ENCODE measurements around the gene LRRC51.

Gene LRRC51

GRCh38 chr11:72080326-72081183 lies at the start of gene LRRC51, which contains the start of gene NUMA1:
Gene LRRC51, plus strand, starts transcription at chr11:72080850. Its CDS starts 8,234 bp downstream, at chr11:72089084.
Gene NUMA1, minus strand, starts transcription at chr11:72080542. Its CDS starts 44,599 bp downstream, at chr11:72035943.
- DNase-seq, result peak; percentile 100

- no peak for DNase-seq
These were observed 44.0 kb upstream of the LRRC51 start for GRCh38 chr11:72036687-72037086.

GRCh38 chr11:72037554-72038311 lies 42.9 kb upstream of the LRRC51 start:
- DNase-seq, result peak in 1 of 2 experiments; percentile 12

- no peak for DNase-seq
These were observed 42.2 kb upstream of the LRRC51 start for GRCh38 chr11:72038491-72038890.

- DNase-seq, result no peak
These were observed 41.4 kb upstream of the LRRC51 start for GRCh38 chr11:72039031-72039855.

GRCh38 chr11:72039856-72040401 lies 40.7 kb upstream of the LRRC51 start:
- DNase-seq, result no peak

GRCh38 chr11:72040491-72041363 lies 39.9 kb upstream of the LRRC51 start:
- DNase-seq, result peak; percentile 91 to 93

GRCh38 chr11:72041364-72042063 lies 39.1 kb upstream of the LRRC51 start:
- peak; percentile 59 to 80 for DNase-seq

GRCh38 chr11:72042064-72042745 lies 38.4 kb upstream of the LRRC51 start:
- DNase-seq, result no peak

GRCh38 chr11:72045849-72046248 lies 34.8 kb upstream of the LRRC51 start:
- DNase-seq, result no peak

- DNase-seq, result no peak
These were observed 31.7 kb upstream of the LRRC51 start for GRCh38 chr11:72048766-72049460.

- DNase-seq, result peak in 1 of 2 experiments; percentile 11
These were observed 22.1 kb upstream of the LRRC51 start for GRCh38 chr11:72058416-72059034.

- DNase-seq, result no peak
These were observed 18.8 kb upstream of the LRRC51 start for GRCh38 chr11:72061739-72062396.

GRCh38 chr11:72066855-72067254 lies 13.8 kb upstream of the LRRC51 start:
- DNase-seq, result no peak

GRCh38 chr11:72067266-72067665 lies 13.4 kb upstream of the LRRC51 start:
- DNase-seq, result no peak

GRCh38 chr11:72067676-72068075 lies 13.0 kb upstream of the LRRC51 start:
- DNase-seq, result no peak

- no peak for DNase-seq
These were observed 11.4 kb upstream of the LRRC51 start for GRCh38 chr11:72069200-72069599.

GRCh38 chr11:72069787-72070251 lies 10.8 kb upstream of the LRRC51 start:
- DNase-seq, result no peak
